Right cardiac atrium (tissue), 5 donors: Measurements from ENCODE around the gene HOXC5. TPM values are rescaled to one million over a fixed set of nuclear protein-coding genes. Genes with fewer than 3 reads are reported as not detected.
A peak's percentile ranks its signal among the peaks of the same experiment; 100 is the strongest.

Experiments used
- ATAC-seq, 2 donors: fragments of 200-7000 bp; cut with Tn5 transposase; one replicate each; pipeline versions ENCODE4 v1.8.0 to v1.9.1; 2020; ENCODE audit warnings: moderate library complexity in 2 of 2, mild to moderate bottlenecking in 1 of 2
- DNase-seq, 3 donors: peaks; one replicate each; pipeline ENCODE4 v3.0.0-alpha.2; 2020
- H3K27ac ChIP-seq: one replicate; pipeline ENCODE4 v1.5.1; 2013; ENCODE audit warnings: mild to moderate bottlenecking, low read length, control low read depth, moderate library complexity
- H3K27me3 ChIP-seq: one replicate; pipeline ENCODE4 v1.6.1; 2013; ENCODE audit not compliant: control insufficient read depth, insufficient read depth
- H3K4me1 ChIP-seq: one replicate; pipeline ENCODE4 v1.6.1; 2013; ENCODE audit warnings: low read length; ENCODE audit not compliant: control insufficient read depth, insufficient read depth
- H3K4me3 ChIP-seq: one replicate; pipeline ENCODE4 v1.5.1; 2013; ENCODE audit warnings: low read length, control low read depth
- H3K9me3 ChIP-seq: one replicate; pipeline ENCODE4 v1.6.1; 2013; ENCODE audit warnings: low read length; ENCODE audit not compliant: control insufficient read depth
- WGBS: extraction: QIAGEN DNeasy Blood & Tissue Kit; methylation state at CpG from one replicate; pipeline ENCODE4 v1.1.7; 2013; 5-methylcytosine and 5-hydroxymethylcytosine counted together
- intact Hi-C, 4 donors: fragments of 100-400 bp; cut with DNase I; formaldehyde crosslinking; loops; one replicate each; pipeline versions ENCODE4 v1.11.0 to v1.14.0; 2022 to 2023
- polyA plus RNA-seq: library from polyadenylated mRNA; stranded (reverse); fragments of 200-250 nt; gene quantifications from one replicate; pipeline ENCODE4 v1.2.3, GENCODE V29; 2013
- total RNA-seq, 4 donors: library from RNA; stranded (reverse); fragmentation: NEBNext Ultra II Directional; extraction: Animal tissue kit (Norgen Biotek cat#: 25700); gene quantifications; one replicate each; pipeline ENCODE4 v1.2.1, GENCODE V29; 2021
- donor health status: healthy with polysubstance abuse.
- donor health status: DM: no; HTN: yes; CAD: no.
- donor health status: DM: no; HTN: no; CAD: no.
- donor health status: DM: no; HTN: yes; CAD: no; lungs with severe emphysema.
- donor health status: DM: yes; HTN: yes; CAD: no.

Gene HOXC5
- total and polyA plus RNA-seq, 5 donors: 0.11 TPM; not detected in 4

GRCh38 chr12:54031480-54031879 lies 1.4 kb upstream of the HOXC5 start:
- H3K9me3 ChIP-seq: no peaks in the 10 kb centered on the region
- intact Hi-C loops: loop anchor here in 1 of 4 donors (10.0 kb wide), 1 partner anchor 163 kb away; no protein-coding TSS in a partner anchor
- no peaks in the 10 kb centered on the region for H3K27me3 ChIP-seq
- peaks cover 4% of the 10 kb centered on the region for H3K4me1 ChIP-seq
- H3K4me3 ChIP-seq: no peak overlapping the region
- H3K27ac ChIP-seq: no peak overlapping the region
- ATAC-seq (no peak), DNase-seq (no peak)
- WGBS: 27% methylated on average over 16 of the region's 16 CpGs

- intact Hi-C loops: loop anchor here in 1 of 4 donors (10.0 kb wide), 1 partner anchor 163 kb away; no protein-coding TSS in a partner anchor
- Histone ChIP-seq H3K27ac (no peak overlapping the region), H3K4me3 (no peak overlapping the region), H3K4me1 (peaks cover 4% of the 10 kb centered on the region), H3K9me3 (no peaks in the 10 kb centered on the region), H3K27me3 (no peaks in the 10 kb centered on the region)
- DNase-seq (no peak), ATAC-seq (no peak)
- 33% methylated on average over 6 of the region's 6 CpGs for WGBS
These were observed 697 bp upstream of the HOXC5 start for GRCh38 chr12:54032086-54032619.

- 3% methylated on average over 61 of the region's 61 CpGs for WGBS
- DNase-seq (peak in 1 of 3 donors; percentile 70), ATAC-seq (peak in 1 of 2 donors; percentile 12)
- Histone ChIP-seq H3K9me3 (no peaks in the 10 kb centered on the region), H3K27me3 (no peaks in the 10 kb centered on the region), H3K4me3 (peak overlapping the region; percentile 57), H3K4me1 (peaks cover 4% of the 10 kb centered on the region), H3K27ac (peak overlapping the region; percentile 10)
- intact Hi-C loops: loop anchor here in 1 of 4 donors (10.0 kb wide), 1 partner anchor 161 kb away; no protein-coding TSS in a partner anchor
These were observed 493 bp downstream of the HOXC5 start for GRCh38 chr12:54033106-54033979.

GRCh38 chr12:54033980-54034784 lies 1.3 kb downstream of the HOXC5 start:
- WGBS: 17% methylated on average over 57 of the region's 57 CpGs
- H3K27ac ChIP-seq: no peak overlapping the region
- DNase-seq: no peak
- intact Hi-C loops: loop anchor here in 1 of 4 donors (10.0 kb wide), 1 partner anchor 161 kb away; no protein-coding TSS in a partner anchor
- no peaks in the 10 kb centered on the region for H3K9me3 ChIP-seq
- H3K27me3 ChIP-seq: no peaks in the 10 kb centered on the region
- ATAC-seq: peak in 1 of 2 donors; percentile 51
- peak overlapping the region; percentile 57 for H3K4me3 ChIP-seq
- H3K4me1 ChIP-seq: peaks cover 3% of the 10 kb centered on the region

- H3K4me3 ChIP-seq: no peak overlapping the region
These were observed 2.0 kb downstream of the HOXC5 start for GRCh38 chr12:54034785-54035310.

GRCh38 chr12:54035568-54036264 lies 2.9 kb downstream of the HOXC5 start:
- H3K27me3 ChIP-seq: no peaks in the 10 kb centered on the region
- ATAC-seq: no peak
- H3K4me1 ChIP-seq: peaks cover 3% of the 10 kb centered on the region
- H3K4me3 ChIP-seq: no peak overlapping the region
- WGBS: 75% methylated on average over 6 of the region's 6 CpGs
- DNase-seq: no peak
- H3K27ac ChIP-seq: no peak overlapping the region
- intact Hi-C loops: loop anchor here in 1 of 4 donors (10.0 kb wide), 1 partner anchor 159 kb away; no protein-coding TSS in a partner anchor
- no peaks in the 10 kb centered on the region for H3K9me3 ChIP-seq

More at GRCh38 chr12:54034785-54035310, 2.0 kb downstream of the HOXC5 start:
- no peak for ATAC-seq
- Histone ChIP-seq H3K27me3 (no peaks in the 10 kb centered on the region), H3K9me3 (no peaks in the 10 kb centered on the region), H3K27ac (no peak overlapping the region), H3K4me1 (peaks cover 3% of the 10 kb centered on the region)
- no peak for DNase-seq
- intact Hi-C loops: loop anchor here in 1 of 4 donors (10.0 kb wide), 1 partner anchor 160 kb away; no protein-coding TSS in a partner anchor
- WGBS: 56% methylated on average over 22 of the region's 22 CpGs

GRCh38 chr12:54036620-54037359 lies 3.9 kb downstream of the HOXC5 start:
- Histone ChIP-seq H3K27me3 (no peaks in the 10 kb centered on the region), H3K4me3 (no peak overlapping the region), H3K4me1 (peaks cover 3% of the 10 kb centered on the region), H3K27ac (no peak overlapping the region), H3K9me3 (no peaks in the 10 kb centered on the region)
- intact Hi-C loops: loop anchor here in 1 of 4 donors (10.0 kb wide), 1 partner anchor 158 kb away; no protein-coding TSS in a partner anchor
- ATAC-seq: no peak
- no peak for DNase-seq
- WGBS: 55% methylated on average over 14 of the region's 14 CpGs

- ATAC-seq (no peak), DNase-seq (no peak)
- Histone ChIP-seq H3K4me3 (no peak overlapping the region), H3K27me3 (no peaks in the 10 kb centered on the region), H3K27ac (no peak overlapping the region), H3K4me1 (peaks cover 3% of the 10 kb centered on the region), H3K9me3 (no peaks in the 10 kb centered on the region)
- 41% methylated on average over 14 of the region's 14 CpGs for WGBS
- intact Hi-C loops: loop anchor here in 1 of 4 donors (10.0 kb wide), 1 partner anchor 157 kb away; no protein-coding TSS in a partner anchor
These were observed 4.8 kb downstream of the HOXC5 start for GRCh38 chr12:54037360-54038283.
